OCI-LY7 (cell line): ENCODE data around the gene OR2A5. TPM values are rescaled to one million over a fixed set of nuclear protein-coding genes. Genes with fewer than 3 reads are reported as not detected.
"Not testable (repeated sequence)": the region's sequence is repeated elsewhere in the genome, so short reads cannot be mapped to it uniquely, and the experiment has no call there.

Experiments used
- BruUV-seq: library from RNA; stranded (reverse); fragments of 400-500 nt; replicated peaks from 2 replicates; lab custom pipeline; 2021; lab: Mats Ljungman, UMichigan
- CTCF ChIA-PET: fragments of 300-600 bp; sonication (Branson Sonifier 250); formaldehyde crosslinking; loops from one replicate; lab custom pipeline; 2022; ENCODE audit warnings: antibody characterized with exemption; ENCODE audit not compliant: unreplicated experiment; lab: Charles Lee
- POLR2A ChIA-PET: fragments of 300-600 bp; sonication (Branson Sonifier 250); formaldehyde crosslinking; loops from one replicate; lab custom pipeline; 2022; ENCODE audit warnings: antibody characterized with exemption; lab: Charles Lee
- DNase-seq: peaks from one replicate; pipeline ENCODE4 v3.0.0-alpha.2; 2015; ENCODE audit warnings: low spot score
- H2AFZ ChIP-seq: fragments of 200-600 bp; sonication (generic), shearing (Covaris generic); 2 replicates; pipeline ENCODE4 v1.6.1; 2014; ENCODE audit warnings: mild to moderate bottlenecking, antibody characterized with exemption, low read length, moderate library complexity
- H3K27ac ChIP-seq: fragments of 200-600 bp; sonication (generic); 2 replicates; pipeline ENCODE4 v1.5.1; 2014; ENCODE audit warnings: mixed run types, low read depth, mild to moderate bottlenecking, moderate library complexity, low read length, inconsistent platforms; ENCODE audit not compliant: poor library complexity, severe bottlenecking
- H3K36me3 ChIP-seq: fragments of 200-600 bp; sonication (generic); 2 replicates; pipeline ENCODE4 v1.6.1; 2014; ENCODE audit warnings: mild to moderate bottlenecking, antibody characterized with exemption, low read length, moderate library complexity, mixed read lengths; ENCODE audit not compliant: insufficient read depth
- H3K4me1 ChIP-seq: fragments of 200-600 bp; sonication (generic); 2 replicates; pipeline ENCODE4 v1.5.1; 2014; ENCODE audit warnings: mild to moderate bottlenecking, low read length; ENCODE audit not compliant: insufficient read depth, poor library complexity, severe bottlenecking
- H3K4me2 ChIP-seq: fragments of 200-600 bp; sonication (generic); 2 replicates; pipeline ENCODE4 v1.6.1; 2014; ENCODE audit warnings: mild to moderate bottlenecking, low read length
- H3K4me3 ChIP-seq: fragments of 200-600 bp; sonication (generic); 2 replicates; pipeline ENCODE4 v1.5.1; 2014; ENCODE audit warnings: mild to moderate bottlenecking, low read depth, low read length; ENCODE audit not compliant: poor library complexity, severe bottlenecking
- H3K79me2 ChIP-seq: fragments of 200-600 bp; sonication (generic); 2 replicates; pipeline ENCODE4 v1.6.1; 2016; ENCODE audit warnings: low read depth, mild to moderate bottlenecking, low read length, moderate library complexity, mixed read lengths; ENCODE audit not compliant: insufficient read depth
- H3K9me2 ChIP-seq: fragments of 200-600 bp; sonication (generic); 2 replicates; pipeline ENCODE4 v1.6.1; 2016; ENCODE audit warnings: mild to moderate bottlenecking, low read length, mixed read lengths; ENCODE audit not compliant: insufficient read depth
- H3K9me3 ChIP-seq: fragments of 200-600 bp; sonication (generic); 2 replicates; pipeline ENCODE4 v1.6.1; 2014; ENCODE audit warnings: mild to moderate bottlenecking, mixed run types, low read length, mixed read lengths
- H4K20me1 ChIP-seq: fragments of 200-600 bp; sonication (generic); 2 replicates; pipeline ENCODE4 v1.6.1; 2014; ENCODE audit warnings: mild to moderate bottlenecking, antibody characterized with exemption, low read length, moderate library complexity, mixed read lengths; ENCODE audit not compliant: insufficient read depth
- EZH2phosphoT487 ChIP-seq: fragments of 200-600 bp; sonication (generic); IDR thresholded peaks from 2 replicates; pipeline ENCODE4 v1.6.1; 2018; ENCODE audit warnings: low read depth, borderline replicate concordance, mild to moderate bottlenecking, mixed run types, antibody characterized with exemption, low read length, moderate library complexity, mixed read lengths
- intact Hi-C: fragments of 100-400 bp; cut with micrococcal nuclease; formaldehyde crosslinking; loops from one replicate; pipeline ENCODE4 v1.10.0; 2022; ENCODE audit not compliant: unreplicated experiment
- total RNA-seq, 2 experiments: library from RNA; depleted of rRNA in 1 of 2; stranded (reverse); fragments of >200 nt in 1 of 2; shearing (Covaris generic) in 1 of 2; gene quantifications; 2 replicates each; pipeline ENCODE4 v1.2.3, GENCODE V29; 2014 to 2022
- TF ChIP-seq, protein P1 (sequence below): fragments of 200-600 bp; sonication (generic); conservative IDR thresholded peaks from 2 replicates; pipeline ENCODE4 v1.5.1; 2014; ENCODE audit warnings: mild to moderate bottlenecking, antibody characterized with exemption, low read length, moderate library complexity, mixed read lengths

OR2A5 gene
- total RNA-seq, 2 experiments from 2014 or later, result not detected

DNA sequence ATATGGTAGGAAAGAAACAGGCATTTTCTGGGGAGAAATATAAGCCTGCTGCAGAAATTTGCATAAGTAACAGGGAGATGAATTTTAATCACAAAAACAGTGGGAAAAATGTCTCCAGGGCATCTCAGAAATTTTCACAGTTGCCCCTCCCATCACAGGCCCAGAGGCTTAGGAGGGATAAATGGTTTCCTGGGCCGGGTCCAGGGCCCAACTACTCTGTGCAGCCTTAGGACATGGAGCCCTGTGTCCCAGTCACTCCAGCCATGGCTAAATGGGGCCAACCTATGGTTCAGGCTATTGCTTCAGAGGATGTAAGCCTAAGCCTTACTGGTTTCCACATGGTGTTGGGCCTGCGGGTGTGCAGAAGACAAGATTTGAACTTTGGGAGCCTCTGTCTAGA lies 39.4 kb upstream of the OR2A5 start:
- Histone ChIP-seq H2AFZ (no peak overlapping the region), H4K20me1 (no peaks in the 10 kb centered on the region), H3K4me3 (no peak overlapping the region), H3K9me2 (no peaks in the 10 kb centered on the region), H3K36me3 (no peaks in the 10 kb centered on the region), H3K9me3 (no peaks in the 10 kb centered on the region), H3K79me2 (no peaks in the 10 kb centered on the region), H3K4me2 (no peak overlapping the region), H3K4me1 (no peaks in the 10 kb centered on the region), H3K27ac (no peak overlapping the region)
- intact Hi-C loops, result no loop called here
- no peak for TF ChIP-seq EZH2phosphoT487
- TF ChIP-seq, protein P1, sequence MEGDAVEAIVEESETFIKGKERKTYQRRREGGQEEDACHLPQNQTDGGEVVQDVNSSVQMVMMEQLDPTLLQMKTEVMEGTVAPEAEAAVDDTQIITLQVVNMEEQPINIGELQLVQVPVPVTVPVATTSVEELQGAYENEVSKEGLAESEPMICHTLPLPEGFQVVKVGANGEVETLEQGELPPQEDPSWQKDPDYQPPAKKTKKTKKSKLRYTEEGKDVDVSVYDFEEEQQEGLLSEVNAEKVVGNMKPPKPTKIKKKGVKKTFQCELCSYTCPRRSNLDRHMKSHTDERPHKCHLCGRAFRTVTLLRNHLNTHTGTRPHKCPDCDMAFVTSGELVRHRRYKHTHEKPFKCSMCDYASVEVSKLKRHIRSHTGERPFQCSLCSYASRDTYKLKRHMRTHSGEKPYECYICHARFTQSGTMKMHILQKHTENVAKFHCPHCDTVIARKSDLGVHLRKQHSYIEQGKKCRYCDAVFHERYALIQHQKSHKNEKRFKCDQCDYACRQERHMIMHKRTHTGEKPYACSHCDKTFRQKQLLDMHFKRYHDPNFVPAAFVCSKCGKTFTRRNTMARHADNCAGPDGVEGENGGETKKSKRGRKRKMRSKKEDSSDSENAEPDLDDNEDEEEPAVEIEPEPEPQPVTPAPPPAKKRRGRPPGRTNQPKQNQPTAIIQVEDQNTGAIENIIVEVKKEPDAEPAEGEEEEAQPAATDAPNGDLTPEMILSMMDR, result no peak
- ChIA-PET POLR2A (no interaction called here), CTCF (no interaction called here)
- BruUV-seq, result no TSS peak
- no peak for DNase-seq

GRCh38 chr7:144010061-144010460 lies 38.7 kb upstream of the OR2A5 start:
- H3K4me3 ChIP-seq, H3K27ac ChIP-seq, H3K36me3 ChIP-seq, intact Hi-C loops, CTCF ChIA-PET, BruUV-seq, DNase-seq, H4K20me1 ChIP-seq, H3K9me2 ChIP-seq, H2AFZ ChIP-seq, H3K4me1 ChIP-seq, H3K4me2 ChIP-seq, H3K9me3 ChIP-seq, POLR2A ChIA-PET, H3K79me2 ChIP-seq: not testable (repeated sequence)

- H3K4me3 ChIP-seq, H3K4me2 ChIP-seq, H3K4me1 ChIP-seq, intact Hi-C loops, POLR2A ChIA-PET, BruUV-seq, H3K36me3 ChIP-seq, H4K20me1 ChIP-seq, H3K79me2 ChIP-seq, H3K27ac ChIP-seq, H2AFZ ChIP-seq, CTCF ChIA-PET, H3K9me3 ChIP-seq, H3K9me2 ChIP-seq, DNase-seq: not testable (repeated sequence)
These were observed 37.9 kb upstream of the OR2A5 start for GRCh38 chr7:144010821-144011220.
